ENCODE results near the gene STK32B. TPM values are rescaled to one million over a fixed set of nuclear protein-coding genes. Genes with fewer than 3 reads are reported as not detected.
A peak's percentile ranks its signal among the peaks of the same experiment; 100 is the strongest.

Gene STK32B
- total and polyA plus RNA-seq, 2 of the 8 experiments (the other 6 are each of a cell fraction or from before 2014, with no cell fraction given): 2.3 to 2.5 TPM

DNA sequence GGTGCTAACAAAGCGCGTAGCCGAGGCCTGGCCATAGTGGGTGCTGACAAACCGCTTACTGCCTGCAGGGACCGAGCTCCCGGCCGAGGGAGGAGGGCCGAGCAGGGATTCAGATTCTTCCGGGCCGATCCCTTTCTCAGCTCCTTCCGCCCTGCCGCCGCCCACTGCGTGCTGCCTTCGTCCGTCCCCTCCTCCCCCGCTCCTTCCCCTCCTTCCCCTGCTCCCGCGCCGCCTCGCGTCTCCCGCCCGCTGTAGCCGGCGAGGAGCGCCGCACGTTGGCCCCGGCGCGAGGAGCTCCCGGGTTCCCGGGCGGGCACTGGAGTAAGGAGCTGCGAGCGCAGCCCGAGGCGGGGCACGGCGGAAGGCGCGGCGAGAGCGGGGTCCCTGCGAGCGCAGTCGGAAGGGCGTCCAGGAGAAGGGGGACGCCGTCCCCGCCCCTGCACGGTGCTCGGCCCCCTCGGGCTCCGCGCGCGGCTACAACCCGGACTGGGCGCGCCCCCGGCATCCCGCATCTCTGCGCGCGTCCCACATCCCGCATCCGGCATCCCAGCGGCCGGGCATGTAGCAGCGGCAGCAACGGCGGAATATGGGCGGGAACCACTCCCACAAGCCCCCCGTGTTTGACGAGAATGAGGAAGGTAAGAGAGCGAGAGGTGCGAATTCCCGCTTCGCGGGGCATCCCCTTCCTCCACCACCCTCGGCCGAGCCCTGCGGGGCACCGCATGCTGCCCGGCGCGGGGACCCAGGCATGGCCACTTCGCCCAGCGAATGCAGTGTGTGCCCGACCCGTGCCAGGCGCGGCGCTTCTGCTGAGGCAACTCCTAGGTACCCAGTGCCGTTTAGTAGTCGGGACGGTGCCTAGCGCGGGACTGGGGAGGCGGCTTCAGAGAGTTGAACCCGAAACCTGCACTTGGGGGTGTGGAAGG, at the start of gene STK32B (continued):
- no peak; the same call in 1 of the 2 replicates for TF ChIP-seq TAF1 (IDR thresholded peaks at IDR 0.05; ENCODE audit: low read depth, low read length)
- TF ChIP-seq E2F6 (IDR thresholded peaks at IDR 0.05): peak; percentile 92
- TF ChIP-seq RBBP5 (IDR thresholded peaks at IDR 0.05; ENCODE audit: borderline replicate concordance, low read depth, low read length): peak; percentile 85; the same call in 1 of the 2 replicates
- TF ChIP-seq FOSL1 (IDR thresholded peaks at IDR 0.05; ENCODE audit: insufficient read depth, low read depth, low read length): no peak
- TF ChIP-seq SIN3A (conservative IDR thresholded peaks at IDR 0.05 in 1 of 2, IDR thresholded peaks at IDR 0.05 in 1 of 2; ENCODE audit: low read depth in 1 of 2, low read length in 2 of 2): peak in 1 of 2 experiments; percentile 1; a peak in 1 of 4 replicates
- no peak for TF ChIP-seq BACH1 (IDR thresholded peaks at IDR 0.05; ENCODE audit: low read length)
- peak; percentile 48 for TF ChIP-seq CTBP2 (IDR thresholded peaks at IDR 0.05; ENCODE audit: borderline replicate concordance, insufficient read depth, insufficient read length, low read length)
- TF ChIP-seq CHD1 (IDR thresholded peaks at IDR 0.05; ENCODE audit: low read depth, low read length): no peak
- peak; percentile 86 for TF ChIP-seq EZH2 (IDR thresholded peaks at IDR 0.05; ENCODE audit: low read depth, low read length, severe bottlenecking)
- no peak for TF ChIP-seq USF2 (IDR thresholded peaks at IDR 0.05; ENCODE audit: low read length)
- TF ChIP-seq SIX5 (IDR thresholded peaks at IDR 0.05; ENCODE audit: low read depth, low read length): no peak
- TF ChIP-seq RXRA (IDR thresholded peaks at IDR 0.05; ENCODE audit: insufficient read depth, low read depth, low read length): no peak
- TF ChIP-seq KDM5A (IDR thresholded peaks at IDR 0.05; ENCODE audit: low read length): no peak

Data from H1 (cell line).